GM23338 (cell line): ENCODE measurements around the gene GOLGA6A.

ENCODE experiments used
- CREB1 ChIP-seq: fragments of 250-450 bp; sonication (Bioruptor Pico); IDR thresholded peaks from 2 replicates; pipeline ENCODE4 v1.5.0; 2020; ENCODE audit warnings: low read depth, mild to moderate bottlenecking, moderate library complexity
- CTCF ChIP-seq, 2 experiments: fragments of 200-600 bp in 1 of 2; sonication (generic) in 1 of 2; conservative IDR thresholded peaks; 2 replicates each; pipeline versions ENCODE4 v1.5.1 to v1.6.1; 2016 to 2017; ENCODE audit warnings: antibody characterized with exemption in 2 of 2, low read depth in 2 of 2, mild to moderate bottlenecking in 2 of 2, moderate library complexity in 1 of 2
- ETS1 ChIP-seq: IDR thresholded peaks from 2 replicates; pipeline ENCODE4 v1.6.1; 2016; ENCODE audit warnings: antibody characterized with exemption
- EZH2 ChIP-seq: fragments of 200-600 bp; sonication (generic); IDR thresholded peaks from one replicate; pipeline ENCODE4 v1.8.0; 2017; ENCODE audit warnings: antibody characterized with exemption, mild to moderate bottlenecking, low read depth; ENCODE audit not compliant: unreplicated experiment
- EZH2phosphoT487 ChIP-seq: fragments of 200-600 bp; sonication (generic); IDR thresholded peaks from one replicate; pipeline ENCODE4 v1.8.1; 2018; ENCODE audit warnings: antibody characterized with exemption; ENCODE audit not compliant: unreplicated experiment
- JUNB ChIP-seq: IDR thresholded peaks from one replicate; pipeline ENCODE4 v1.6.1; 2016; ENCODE audit warnings: antibody characterized with exemption; ENCODE audit not compliant: unreplicated experiment
- POLR2AphosphoS5 ChIP-seq: IDR thresholded peaks from 2 replicates; pipeline ENCODE4 v1.6.1; 2016; ENCODE audit warnings: antibody characterized with exemption, low read depth
- REST ChIP-seq: IDR thresholded peaks from one replicate; pipeline ENCODE4 v1.6.1; 2018; ENCODE audit warnings: antibody characterized with exemption; ENCODE audit not compliant: unreplicated experiment
- STAT1 ChIP-seq: IDR thresholded peaks from one replicate; pipeline ENCODE4 v1.6.1; 2016; ENCODE audit warnings: antibody characterized with exemption; ENCODE audit not compliant: unreplicated experiment

GRCh38 chr15:74025436-74025835 lies 56.9 kb downstream of the GOLGA6A start:
- TF ChIP-seq CTCF (conservative IDR thresholded peaks at IDR 0.05; ENCODE audit: low read depth in 2 of 2) (no peak), POLR2AphosphoS5 (no peak), EZH2 (no peak), JUNB (no peak), CREB1 (CRISPR knock-in tag) (no peak), STAT1 (no peak), EZH2phosphoT487 (no peak), REST (no peak), ETS1 (no peak)
